DMS114 treated with DMSO at 0.1 percent for 48 hours (cell line): ENCODE measurements around the gene AGAP5.
A peak's percentile ranks its signal among the peaks of the same experiment; 100 is the strongest.

Source experiments
- DNase-seq: peaks from one replicate; lab custom pipeline; 2025; ENCODE audit not compliant: unreplicated experiment; lab: John Stamatoyannopoulos, UW

The AGAP5 gene

DNA sequence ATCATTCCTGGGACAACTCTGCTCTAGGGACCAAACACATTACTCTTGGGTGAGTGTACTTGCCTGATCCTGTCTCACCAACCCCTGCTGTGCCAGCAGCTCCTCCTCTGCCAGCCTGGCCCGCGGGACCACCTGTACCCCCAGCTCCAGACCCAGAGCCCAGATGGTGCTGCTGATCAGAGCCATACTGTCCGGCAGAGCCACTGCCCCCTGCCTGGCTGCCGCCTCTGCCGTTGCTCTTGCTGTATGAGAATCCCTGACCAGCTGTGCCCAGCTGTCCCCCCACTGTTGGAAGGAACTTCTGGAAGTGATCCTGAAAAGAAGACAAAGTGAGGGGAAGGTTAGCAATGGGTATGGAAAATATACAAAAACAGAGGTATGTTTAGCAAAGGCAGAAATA lies 63.5 kb downstream of the AGAP5 start:
- no peak for DNase-seq

DNA sequence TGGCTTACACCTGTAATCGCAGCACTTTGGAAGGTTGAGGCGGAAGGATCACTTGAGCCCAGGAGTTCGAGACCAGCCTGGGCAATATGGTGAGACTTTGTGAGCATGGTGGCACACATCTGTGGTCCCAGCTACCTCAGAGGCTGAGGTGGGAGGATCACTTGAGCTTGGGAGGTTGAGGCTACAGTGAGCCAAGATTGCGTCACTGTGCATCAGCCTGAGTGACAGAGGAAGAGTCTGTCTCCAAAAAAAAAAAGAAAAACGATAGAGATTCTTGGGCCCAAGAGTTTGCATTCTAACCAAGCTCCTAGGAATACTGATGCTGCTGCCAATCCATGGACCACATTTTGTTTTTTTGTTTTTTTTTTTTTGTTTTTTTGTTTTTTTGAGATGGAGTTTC lies 68.7 kb downstream of the AGAP5 start:
- no peak for DNase-seq

DNA sequence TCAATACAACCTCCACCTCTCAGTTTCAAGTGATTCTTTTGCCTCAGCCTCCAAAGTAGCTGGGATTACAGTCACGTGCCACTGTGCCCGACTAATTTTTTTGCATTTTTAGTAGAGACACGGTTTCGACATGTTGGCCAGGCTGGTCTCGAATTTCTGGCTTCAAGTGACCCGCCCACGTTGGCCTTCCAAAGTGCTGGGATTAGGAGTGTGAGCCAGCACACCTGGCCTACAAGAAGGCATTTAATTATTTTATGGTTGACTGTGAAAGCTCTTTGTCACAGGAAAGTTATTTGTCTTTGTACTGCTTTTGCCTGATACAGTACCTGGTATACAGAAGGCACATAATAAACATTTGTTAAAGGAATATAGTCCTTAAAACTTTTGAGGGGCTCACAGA lies 69.5 kb downstream of the AGAP5 start:
- DNase-seq = no peak

DNA sequence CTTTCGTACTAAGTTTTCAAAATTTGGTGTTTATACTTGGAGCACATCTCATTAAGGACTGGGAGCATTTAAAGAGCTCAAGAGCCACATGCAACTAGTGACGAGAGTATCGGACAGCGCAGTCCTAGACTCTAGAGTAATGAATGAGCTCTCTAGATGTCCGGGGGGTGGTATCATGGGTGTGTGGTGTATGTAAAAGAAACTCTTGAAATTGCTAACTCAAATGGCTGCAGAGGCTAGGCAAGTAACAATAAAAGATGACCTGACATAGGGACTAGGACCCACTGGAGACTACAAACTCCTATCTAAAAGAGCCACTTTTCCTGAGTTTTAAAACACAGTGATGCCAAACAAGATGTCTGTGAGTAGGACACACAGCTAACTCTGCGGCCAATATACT lies 70.6 kb downstream of the AGAP5 start:
- DNase-seq = no peak

GRCh38 chr10:73625884-73626752 lies 71.8 kb downstream of the AGAP5 start:
- DNase-seq = peak; percentile 97

DNA sequence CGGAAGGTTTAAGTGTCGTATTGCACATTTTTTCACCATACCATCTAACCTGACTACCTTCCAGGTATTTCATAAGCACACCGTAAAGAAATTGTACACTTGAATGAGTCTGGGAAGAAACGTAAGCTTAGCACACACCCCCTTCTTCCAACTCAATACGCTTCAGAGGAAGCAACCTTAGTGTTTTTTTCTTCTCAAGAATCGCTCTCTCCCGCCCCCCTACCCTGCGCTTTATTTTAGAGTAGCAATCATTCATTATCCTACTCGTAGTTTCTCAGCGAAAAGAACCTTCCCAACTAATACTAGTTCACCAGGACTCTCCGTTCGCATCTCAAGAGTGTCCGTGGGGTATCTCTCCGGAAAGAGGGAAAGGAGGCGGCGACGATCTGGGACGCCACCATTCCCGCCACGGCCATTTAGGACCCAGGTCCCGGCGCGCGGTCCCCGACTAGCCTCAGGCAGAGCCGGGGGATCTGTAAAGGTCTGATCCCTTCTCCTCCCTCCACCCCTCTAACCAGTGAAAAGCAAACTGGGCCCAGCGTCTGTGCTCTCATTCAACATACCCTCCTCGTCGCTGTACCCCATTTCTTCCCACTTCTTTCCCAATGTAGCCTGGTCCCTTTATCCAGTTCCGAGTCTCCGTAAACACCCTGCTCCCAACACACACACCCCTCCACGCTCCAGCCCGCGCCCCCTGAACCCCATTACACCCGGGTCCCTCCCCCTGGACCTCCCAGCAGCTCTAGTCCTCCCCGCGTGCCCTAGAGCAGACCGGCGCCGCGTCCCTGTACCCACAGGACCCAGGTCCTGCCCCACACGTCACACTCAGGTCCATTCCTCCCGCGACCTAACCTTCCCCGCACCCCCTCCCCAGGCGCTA lies 72.7 kb downstream of the AGAP5 start:
- DNase-seq = peak; percentile 40
